HG03565 (cell line): ENCODE measurements around the gene OPRD1.
"Not testable (repeated sequence)": the region's sequence is repeated elsewhere in the genome, so short reads cannot be mapped to it uniquely, and the experiment has no call there.

Experiments
- ATAC-seq: cut with Tn5 transposase; IDR thresholded peaks from one replicate; pipeline ENCODE4 v1.9.1; 2021; ENCODE audit warnings: mild to moderate bottlenecking, moderate library complexity; ENCODE audit not compliant: unreplicated experiment

OPRD1 gene

DNA sequence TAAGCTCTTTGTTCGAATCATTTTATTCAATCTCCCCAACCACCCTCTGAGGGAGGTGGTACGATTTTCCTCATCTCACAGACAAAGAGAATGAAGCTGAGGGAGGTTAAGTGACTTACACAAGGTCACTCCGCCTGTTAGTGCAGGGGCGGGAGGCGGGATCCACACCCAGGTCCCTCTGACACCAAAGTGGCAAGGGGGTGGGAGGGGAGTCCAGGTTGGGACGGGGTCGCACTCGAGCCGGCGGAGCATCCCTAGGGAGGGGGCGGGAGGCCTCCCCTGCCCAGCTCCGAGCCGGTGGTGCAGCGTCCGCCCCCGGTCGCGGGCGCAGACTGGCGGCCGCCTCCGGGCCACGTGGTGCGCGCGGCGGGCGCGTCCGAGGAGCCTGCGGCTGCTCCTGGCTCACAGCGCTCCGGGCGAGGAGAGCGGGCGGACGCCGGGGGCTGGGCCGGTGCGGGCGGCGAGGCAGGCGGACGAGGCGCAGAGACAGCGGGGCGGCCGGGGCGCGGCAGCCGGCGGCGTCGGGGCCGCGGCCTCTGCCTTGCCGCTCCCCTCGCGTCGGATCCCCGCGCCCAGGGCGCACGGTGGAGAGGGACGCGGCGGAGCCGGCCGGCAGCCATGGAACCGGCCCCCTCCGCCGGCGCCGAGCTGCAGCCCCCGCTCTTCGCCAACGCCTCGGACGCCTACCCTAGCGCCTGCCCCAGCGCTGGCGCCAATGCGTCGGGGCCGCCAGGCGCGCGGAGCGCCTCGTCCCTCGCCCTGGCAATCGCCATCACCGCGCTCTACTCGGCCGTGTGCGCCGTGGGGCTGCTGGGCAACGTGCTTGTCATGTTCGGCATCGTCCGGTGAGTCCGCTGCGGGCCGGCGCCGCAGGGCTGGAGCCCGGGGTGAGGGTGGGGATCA lies at the start of gene OPRD1:
TSS of gene OPRD1 (plus strand) at position 405 of the 903 bp plus-strand sequence. CDS start at position 619, 214 bp downstream.
- no peak for ATAC-seq

GRCh38 chr1:28766532-28767183 lies 45.3 kb upstream of the OPRD1 start:
- no peak for ATAC-seq

DNA sequence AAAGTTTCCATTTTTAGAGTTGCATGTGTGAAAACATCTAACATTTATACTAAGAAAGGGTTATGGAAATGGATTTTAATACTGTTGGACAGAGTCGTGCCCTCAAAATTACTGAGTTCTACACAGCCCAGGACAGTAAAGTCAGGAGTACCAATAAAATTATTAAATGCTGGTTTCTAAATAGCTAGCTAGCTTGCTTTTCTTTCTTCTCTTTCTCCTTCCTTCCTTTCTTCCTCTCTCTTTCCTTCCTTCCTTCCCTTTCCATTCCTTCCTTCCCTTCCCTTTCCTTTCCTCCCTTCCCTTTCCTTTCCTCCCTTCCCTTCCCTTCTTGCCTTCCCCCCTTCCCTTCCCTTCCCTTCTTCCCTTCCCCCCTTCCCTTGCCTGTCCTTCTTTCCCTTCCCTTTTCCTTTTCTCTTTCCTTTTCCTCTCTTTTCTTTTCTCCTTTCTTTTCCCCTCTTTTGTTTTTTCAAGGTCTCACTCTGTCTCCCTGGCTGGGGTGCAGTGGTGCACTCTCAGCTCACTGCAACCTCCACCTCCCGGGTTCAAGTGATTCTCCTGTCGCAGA lies 41.3 kb upstream of the OPRD1 start:
- no peak for ATAC-seq

GRCh38 chr1:28771921-28772320 lies 40.0 kb upstream of the OPRD1 start:
- not testable (repeated sequence) for ATAC-seq

DNA sequence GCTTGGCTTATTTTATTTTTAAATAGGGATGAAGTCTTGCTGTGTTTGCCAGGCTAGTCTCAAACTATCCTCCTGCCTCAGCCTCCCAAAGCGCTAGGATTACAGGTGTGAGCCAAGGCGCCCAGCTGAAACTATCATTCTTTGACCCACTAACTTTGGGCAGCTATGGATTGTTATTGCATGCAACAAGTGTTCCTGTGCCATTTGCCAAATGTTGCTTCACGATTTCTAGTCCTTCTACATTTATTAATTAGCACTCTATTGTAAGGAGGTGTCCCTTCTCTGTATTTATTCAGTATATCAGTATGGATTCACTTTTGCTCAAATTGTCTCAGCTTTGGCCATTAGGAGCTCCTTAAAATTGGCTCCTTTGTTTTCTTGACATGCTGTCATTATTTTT lies 38.9 kb upstream of the OPRD1 start:
- no peak for ATAC-seq

GRCh38 chr1:28775121-28775942 lies 36.6 kb upstream of the OPRD1 start:
- ATAC-seq: no peak

GRCh38 chr1:28776341-28776740 lies 35.6 kb upstream of the OPRD1 start:
- no peak for ATAC-seq

GRCh38 chr1:28778021-28778420 lies 33.9 kb upstream of the OPRD1 start:
- ATAC-seq: no peak

GRCh38 chr1:28779751-28780408 lies 32.1 kb upstream of the OPRD1 start:
- ATAC-seq: no peak

GRCh38 chr1:28781305-28781704 lies 30.7 kb upstream of the OPRD1 start:
- ATAC-seq: no peak

GRCh38 chr1:28782011-28782410 lies 30.0 kb upstream of the OPRD1 start:
- ATAC-seq: no peak

GRCh38 chr1:28783363-28783762 lies 28.6 kb upstream of the OPRD1 start:
- ATAC-seq: no peak

DNA sequence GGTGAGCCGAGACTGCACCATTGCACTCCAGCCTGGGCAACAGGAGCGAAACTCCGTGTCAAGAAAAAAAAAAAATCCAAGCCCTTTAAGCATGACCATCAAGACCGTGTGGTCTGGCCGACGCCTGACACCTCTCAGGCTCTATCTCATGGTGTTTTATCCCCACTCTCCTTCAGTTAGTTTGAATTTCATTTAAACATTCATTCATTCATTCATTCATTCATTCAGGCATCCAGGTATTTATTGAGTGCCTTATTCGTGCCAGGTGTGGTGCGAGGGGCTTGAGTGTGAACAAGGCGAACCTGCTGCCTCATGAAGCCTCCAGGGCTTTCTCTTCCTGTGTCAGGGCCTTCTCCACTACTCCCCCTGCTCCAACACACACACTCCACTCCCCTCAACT lies 22.6 kb upstream of the OPRD1 start:
- no peak for ATAC-seq

DNA sequence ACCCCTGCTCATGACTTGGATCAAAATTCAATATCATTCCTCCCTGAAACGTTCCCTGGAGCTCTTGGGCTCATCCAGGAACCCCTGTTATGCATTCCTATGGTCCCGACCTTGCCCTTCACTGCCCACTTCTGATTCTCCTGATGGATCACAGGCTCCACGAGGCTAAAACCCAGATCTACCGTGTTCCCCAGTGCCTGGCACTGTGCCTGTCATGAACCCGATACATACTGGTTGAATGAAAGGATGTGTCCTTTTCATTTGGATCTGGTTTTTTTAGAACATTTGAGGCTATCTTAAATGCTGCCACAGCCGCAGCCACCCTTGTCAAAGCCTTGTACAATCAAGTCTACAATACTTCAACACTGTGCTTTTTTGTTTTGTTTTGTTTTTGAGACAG lies 22.2 kb upstream of the OPRD1 start:
- no peak for ATAC-seq

DNA sequence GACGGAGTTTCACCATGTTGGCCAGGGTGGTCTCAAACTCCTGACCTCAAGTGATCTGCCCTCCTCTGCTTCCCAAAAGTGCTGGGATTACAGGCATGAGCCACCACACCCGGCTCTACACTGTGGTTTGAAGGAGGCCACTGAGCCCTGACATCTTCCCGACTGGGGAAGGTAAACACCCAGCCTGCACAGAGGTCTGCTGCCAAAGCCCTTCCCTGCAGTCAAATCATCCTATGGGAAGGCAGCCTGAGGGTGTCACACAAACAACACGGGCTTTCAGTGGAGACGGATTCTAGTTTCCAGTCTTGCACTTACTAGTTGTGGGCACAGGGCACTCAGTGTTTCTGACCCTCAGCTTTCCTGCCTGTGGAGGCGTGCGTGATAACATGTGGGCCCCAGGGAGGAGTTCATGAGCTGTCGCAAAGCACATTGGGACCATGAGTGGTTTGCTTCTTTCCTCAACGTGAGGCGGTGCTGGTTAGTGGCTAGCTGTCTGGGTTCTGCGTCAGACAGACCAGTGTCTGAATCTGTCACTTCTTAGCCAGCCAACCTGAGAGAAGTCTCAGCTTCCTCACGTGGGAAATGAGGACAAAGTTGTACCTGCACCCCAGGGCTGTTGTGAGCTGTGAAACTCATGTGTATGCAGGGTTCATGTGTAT lies 21.5 kb upstream of the OPRD1 start:
- no peak for ATAC-seq

DNA sequence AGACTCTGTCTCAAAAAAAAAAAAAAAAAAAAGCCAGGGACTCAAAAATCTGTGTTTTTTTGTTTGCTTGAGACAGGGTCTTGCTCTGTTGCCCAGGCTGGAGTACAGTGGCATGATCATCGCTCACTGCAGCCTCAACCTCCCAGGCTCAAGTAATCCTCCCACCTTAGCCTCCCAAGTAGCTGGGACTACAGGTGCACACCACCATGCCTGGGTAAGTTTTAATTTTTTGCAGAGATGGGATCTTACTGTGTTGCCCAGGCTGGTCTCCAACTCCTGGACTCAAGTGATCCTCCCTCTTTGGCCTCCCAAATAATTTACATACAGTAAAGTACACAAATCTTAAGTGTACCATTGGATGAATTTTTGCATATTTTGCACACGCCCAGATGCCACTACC lies 20.0 kb upstream of the OPRD1 start:
- not testable (repeated sequence) for ATAC-seq

- ATAC-seq: no peak
These were observed 19.3 kb upstream of the OPRD1 start for GRCh38 chr1:28792644-28793121.

DNA sequence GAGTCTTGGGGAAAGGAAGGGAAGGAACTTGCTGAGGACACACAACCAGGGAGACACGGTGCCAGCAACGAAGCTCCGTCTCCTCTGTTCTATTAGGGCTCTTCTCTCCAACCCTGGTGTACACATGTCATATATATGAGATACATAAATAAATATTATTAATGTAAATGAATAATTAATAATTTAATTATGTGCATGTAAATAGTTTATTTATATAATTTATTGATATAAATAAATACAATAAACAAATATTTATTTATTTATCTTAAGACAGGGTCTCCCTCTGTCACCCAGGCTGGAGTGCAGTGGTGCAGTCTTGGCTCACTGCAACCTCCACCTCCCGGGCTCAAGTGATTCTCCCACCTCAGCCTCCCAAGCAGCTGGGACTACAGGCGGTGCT lies 17.4 kb upstream of the OPRD1 start:
- ATAC-seq: not testable (repeated sequence)

GRCh38 chr1:28796352-28797211 lies 15.4 kb upstream of the OPRD1 start:
- ATAC-seq: no peak
